LoVo (cell line): ENCODE results near the gene KIAA0825.

Experiments used
- DNase-seq: peaks from one replicate; pipeline ENCODE4 v3.0.0-alpha.2; 2016; ENCODE audit warnings: low spot score

Gene KIAA0825

DNA sequence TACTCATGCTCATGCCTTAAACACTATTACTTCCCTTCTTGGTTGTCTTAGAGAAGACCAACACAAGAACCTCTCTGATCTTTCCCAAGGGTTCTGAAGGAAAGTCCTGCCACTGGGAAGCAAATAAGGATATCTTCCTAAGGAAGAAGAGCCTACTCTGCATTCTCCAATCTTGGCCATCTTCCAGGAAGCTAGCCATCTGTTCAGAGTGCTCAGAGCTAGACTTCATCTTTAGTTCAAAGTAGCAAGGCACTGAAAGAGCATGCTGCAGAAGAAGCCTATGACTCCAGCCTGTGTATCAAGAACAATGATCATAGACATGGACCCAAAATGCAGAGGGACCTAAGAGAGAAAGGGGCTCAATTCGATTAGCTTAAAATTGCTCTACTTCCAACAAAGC lies 114.7 kb downstream of the KIAA0825 start:
- no peak for DNase-seq

DNA sequence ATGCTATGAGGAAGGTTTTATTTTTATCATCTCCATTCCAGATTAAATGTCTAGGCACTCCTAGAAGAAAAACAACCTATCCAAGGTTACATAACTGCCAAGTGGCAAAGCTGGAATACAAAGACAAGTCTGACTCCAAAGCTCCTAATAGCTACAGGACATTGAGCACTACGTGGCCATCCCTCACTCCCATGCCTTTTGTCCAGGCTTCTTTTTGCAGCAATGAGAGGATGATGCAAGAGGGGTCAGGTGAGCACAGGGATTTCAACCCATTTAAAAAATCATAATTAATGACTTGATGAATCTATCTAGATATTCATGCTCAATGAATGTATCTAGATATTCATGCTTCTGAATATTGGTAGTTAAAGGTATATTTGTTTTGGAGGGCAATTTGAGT lies 117.0 kb downstream of the KIAA0825 start:
- no peak for DNase-seq

DNA sequence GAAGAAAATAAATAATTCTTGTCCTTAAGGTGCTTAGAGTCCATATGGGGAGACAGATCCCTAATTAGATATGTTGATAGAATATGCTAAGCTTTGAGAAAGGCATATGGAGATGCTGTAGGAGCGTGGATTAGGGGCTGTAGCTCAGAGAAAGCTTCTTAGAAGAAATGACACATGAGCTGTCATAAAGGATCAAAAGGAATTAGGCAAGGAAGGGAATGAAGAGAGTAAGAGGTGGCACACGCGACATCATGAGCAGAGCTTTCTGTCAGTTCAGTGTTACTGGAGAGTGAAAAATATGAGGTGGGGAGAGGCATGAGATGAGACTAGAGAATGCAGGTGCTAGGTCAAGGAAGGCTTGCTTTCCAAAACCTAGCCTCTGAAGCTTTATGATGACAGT lies 118.6 kb downstream of the KIAA0825 start:
- no peak for DNase-seq

DNA sequence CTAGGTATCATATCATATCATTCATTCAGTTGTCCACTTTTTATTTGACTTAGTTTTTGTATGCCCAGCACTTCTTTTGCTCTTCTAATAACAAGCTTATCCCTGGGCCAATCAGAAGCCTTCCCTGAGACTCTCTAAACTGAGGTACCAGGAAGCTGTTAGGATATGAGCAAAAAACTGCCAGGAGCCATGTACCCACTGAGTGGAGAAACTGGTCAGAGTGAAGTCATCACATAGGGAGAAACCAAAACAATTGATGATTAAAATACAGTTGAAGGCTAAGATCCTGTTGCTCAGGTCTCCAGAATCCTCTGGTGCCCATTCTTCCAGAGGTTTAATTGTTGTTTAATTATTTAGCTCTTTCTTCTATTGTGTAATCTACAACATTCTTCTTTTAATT lies 120.2 kb downstream of the KIAA0825 start:
- DNase-seq: no peak

DNA sequence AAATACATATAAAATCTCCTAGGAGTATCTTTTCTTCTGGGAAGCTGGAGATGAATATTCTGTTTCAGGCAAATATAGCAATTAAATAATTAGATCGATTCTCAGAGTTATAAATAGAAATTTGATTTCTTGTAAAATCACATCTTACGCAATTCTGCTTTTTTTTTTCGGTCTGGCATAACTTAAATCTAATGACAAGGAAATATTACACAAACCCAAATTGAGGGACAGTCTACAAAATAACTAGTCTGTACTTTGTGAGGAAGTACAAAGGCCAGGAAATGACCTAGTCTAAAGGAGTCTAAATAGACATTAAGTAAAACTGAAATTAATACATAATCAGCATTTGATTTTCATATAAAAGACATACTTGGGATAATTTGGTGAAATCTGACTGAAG lies 133.3 kb downstream of the KIAA0825 start:
- no peak for DNase-seq

DNA sequence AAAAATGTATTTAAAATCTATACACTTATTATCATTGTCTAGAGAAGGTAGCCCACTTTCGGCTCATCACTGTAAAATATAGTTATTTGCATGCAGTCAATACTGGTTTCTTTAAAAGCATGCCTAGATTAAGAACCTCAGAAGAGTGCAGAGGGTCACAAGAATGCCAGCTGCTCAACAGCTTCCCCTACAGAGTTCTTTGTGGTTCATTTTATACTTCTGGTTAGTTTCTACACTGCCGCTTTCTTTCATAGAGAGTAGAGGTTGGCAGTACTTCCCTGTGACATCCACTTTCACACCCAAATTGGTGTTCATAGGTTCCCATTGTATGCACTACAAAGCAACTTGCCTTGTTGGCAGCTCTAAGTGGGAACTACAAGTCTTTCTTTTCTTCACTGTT lies 137.3 kb downstream of the KIAA0825 start:
- DNase-seq: no peak

DNA sequence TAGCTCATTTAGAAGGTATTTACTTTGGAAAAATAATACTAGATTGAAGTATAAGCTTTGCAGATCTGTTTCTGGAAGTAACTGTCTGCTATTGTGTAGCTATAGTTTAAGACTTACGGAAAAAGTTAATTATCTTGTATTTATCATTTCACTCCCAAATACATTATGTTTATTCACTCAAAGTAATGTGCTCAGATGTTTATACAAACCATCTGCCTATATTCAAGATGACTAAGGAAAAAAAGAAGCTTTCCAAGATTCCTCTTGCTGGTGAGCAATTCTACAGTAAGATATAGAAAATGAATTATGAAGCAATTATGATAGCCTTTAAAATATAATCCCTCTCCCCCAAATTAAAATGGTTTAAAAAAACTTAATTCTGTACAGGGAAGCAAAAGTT lies 137.9 kb downstream of the KIAA0825 start:
- DNase-seq: no peak

DNA sequence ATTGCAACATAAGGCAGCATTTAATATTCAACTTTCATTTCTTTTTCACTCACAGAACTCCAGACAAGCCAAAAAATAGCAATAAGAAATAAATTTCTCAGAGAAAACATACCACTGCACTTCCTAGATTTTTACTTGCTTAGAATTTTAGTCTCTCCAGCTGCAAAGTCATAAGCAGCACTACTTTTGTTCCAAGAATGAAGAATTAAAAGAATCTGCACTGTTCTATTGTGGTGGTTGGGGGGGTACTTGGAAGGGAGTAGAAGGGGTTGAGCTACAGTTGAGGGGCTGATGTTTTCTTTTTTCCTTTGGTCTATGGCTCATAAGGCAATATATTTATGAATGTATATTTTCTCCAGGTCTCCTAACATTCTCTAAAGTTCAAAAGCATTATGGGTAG lies 144.5 kb downstream of the KIAA0825 start:
- no peak for DNase-seq

DNA sequence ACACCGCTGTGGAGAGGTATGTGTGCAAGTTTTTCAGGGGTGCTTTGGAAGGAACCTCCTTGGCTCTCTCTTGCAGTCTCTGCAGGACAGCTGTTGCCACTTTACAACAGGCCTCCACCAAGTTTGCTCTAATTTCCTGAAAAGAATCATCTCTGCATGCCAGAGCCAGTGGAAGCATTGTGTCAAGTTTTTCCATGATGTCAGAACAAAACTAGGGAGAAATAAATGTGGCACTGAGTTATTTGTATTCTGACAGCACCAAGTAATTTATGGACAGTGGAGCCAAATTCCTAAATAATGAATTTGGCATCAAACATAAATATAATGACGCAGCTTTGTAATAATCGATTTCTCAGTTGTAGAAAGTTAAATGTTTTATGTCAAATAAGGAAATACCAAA lies 146.9 kb downstream of the KIAA0825 start:
- no peak for DNase-seq

DNA sequence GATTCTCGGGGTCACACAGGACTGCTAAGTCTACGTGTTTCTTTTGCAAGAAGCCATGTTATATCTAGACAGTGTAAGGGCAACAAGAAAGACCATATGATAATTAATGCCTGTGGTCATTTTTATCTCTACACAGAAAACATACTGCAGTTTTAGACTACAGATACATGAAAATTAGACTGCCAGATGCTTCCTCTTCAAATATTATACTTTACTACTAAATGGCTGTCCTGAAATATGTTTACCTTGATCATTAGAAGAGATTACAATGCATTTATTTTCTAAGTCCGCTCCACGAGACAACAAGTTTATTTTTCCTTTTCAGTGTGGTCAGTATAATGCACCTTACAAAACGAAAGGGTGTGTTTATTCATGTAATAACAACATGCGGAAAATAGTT lies 147.6 kb downstream of the KIAA0825 start:
- DNase-seq: no peak

DNA sequence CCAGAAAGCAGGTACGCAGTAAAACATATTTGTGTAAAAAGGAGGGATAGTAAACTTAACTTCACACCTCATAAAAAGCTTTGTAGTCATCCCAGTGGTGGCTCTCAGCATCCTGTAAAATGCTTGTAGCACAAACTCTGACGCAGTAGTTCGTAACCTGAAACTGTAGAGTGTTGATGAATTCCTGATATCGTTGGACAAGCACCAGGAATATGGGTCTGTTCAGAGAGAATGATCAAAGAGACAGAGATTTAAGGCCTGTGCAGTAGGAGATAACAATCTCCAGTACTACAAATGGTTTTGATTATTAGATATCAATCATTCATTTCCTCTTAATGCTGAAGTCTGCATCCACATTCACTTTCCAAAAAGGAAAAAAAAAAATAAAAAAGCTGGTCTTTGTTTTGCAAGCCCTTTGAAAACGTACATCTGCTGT lies 148.5 kb downstream of the KIAA0825 start:
- DNase-seq: no peak

DNA sequence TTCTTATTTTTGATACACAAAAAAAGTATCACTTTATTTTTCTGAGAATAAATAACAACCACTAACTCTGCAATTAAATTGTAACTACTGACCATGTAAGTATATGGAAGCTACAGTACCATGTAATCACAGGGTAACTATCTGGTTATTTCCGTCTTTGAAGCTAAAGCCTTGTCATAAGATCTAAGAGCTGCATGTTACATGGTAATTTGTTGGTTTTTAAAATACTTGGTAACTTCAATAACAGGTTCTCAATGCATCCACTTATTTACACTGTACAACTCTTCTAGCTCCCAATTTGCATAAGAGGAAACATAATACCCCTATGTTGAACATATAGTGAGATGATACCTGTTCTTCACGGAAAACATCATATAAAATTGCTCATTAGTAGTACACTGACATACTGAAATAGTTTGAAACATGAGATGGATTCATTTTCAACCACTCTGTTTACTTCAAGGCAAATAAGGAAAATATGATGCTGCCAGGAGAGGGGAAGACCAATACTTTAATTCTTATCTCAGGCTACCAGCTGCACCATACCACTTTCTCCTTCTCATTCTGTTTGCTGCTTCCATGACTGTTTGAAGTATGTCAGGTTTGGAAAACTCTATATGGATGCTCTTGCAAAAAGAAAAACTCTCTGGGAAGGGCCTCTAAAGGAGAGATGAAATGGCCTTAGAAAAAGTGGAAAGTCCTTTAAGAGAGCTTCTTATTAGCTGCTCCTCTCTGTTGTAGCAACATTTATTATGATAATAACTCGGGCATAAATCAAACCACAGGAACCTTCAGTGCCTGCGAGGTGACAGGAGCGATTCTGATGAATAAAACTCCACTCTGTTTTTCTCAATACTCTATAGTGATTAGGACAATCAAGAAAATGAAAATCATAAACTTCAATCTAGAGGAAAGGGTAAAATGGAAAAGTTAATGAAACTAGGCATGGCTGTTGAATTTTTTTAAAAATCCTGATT lies 150.2 kb downstream of the KIAA0825 start:
- no peak for DNase-seq

DNA sequence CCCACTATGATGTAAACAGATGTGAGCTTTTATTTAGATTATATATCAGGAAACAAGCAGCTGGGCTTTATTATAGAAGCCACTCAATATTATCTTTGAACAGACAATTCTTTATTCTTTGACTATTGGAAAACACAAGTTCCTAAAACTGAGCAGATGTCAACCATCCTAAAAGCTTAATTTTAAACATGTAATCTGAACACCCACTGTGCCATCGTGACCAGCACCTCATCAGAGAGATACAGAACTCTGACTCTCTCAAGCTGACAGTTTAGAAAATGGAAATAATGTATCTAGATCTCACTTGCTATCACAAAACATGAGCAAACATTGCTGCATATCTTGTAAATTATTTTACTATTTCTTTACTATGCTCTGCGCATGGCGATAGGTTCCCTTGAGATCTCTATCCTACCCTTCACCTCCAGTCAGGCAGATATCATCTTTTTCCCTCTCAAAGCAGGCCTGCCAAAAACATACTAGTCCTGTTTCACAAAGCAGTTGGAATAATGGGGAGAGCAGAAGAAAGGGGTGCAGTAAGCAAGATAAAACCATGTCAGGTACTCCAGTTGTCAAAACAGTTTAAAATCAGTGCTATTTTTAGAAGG lies 151.0 kb downstream of the KIAA0825 start:
- DNase-seq: no peak

DNA sequence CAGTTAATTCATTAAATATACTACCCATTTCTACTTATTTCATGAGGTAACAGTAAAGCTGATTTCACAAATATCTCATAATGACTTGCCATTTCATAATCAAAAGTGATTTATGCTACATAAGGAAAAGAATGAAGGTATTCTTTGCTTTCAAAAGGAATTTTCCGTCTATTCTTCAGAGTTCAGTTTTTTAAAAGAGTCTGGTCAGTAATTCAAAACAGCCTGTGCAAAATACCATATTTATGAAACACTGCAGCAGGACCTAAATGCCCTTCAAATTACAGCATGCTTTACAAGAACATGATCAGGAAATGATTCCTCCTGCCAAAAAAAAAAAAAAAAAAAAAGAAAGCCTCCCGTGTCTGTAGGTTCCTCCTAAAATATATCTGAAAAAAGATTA lies 154.7 kb downstream of the KIAA0825 start:
- DNase-seq: no peak

DNA sequence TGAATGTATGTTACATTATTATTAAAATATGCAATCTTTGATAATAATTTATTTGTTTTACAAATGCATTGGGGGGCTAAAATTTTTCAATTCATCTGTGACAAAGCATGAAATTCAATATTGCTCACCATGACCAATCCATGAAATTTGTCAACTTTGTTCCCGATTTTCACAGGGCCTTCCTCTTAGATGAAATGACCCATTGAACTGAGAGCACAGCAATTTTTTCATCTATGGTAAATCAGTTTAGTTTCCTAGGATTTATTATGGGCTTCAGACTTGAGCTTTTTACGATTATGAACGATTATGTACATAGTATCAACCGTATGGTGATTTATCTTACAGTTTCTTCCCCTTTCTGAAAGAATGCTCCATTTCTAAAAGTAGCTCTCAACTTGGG lies 157.3 kb downstream of the KIAA0825 start:
- no peak for DNase-seq

DNA sequence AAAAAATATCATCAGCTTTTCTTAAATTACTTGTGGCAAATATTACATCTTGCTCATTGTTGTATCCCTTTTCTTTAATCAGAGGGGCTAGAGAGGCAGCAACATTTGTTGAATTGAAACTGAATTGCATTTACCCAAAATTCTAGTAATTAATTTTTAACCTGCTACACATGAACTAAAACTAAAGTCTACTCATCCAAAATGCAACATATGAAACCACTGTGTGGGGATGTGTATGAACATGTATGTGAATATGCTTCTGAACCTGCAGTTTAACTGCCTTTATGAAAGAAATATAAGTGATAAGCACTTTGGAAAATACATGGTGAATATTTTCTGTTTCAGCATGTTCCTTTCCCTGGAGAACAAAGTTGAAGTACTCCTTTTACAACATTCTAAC lies 158.5 kb downstream of the KIAA0825 start:
- DNase-seq: no peak

DNA sequence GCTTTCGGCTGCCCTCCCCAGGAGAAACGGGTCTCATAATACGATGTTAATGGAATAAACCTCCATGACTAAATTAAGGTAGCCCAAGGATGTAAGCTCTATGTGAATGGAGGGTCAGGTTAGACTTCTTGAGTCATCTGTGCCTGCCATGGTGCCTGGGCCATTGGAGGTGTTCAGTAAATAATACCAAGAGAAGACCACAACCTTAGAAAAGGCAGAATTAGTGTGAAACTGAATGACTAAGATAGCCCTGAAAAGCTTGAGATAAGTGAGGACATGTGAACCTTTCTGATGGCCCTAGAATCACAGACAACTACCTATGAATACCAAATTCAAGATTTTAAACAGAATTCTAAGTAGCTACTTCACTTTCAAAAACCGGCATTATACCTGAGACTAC lies 160.6 kb downstream of the KIAA0825 start:
- DNase-seq: no peak

DNA sequence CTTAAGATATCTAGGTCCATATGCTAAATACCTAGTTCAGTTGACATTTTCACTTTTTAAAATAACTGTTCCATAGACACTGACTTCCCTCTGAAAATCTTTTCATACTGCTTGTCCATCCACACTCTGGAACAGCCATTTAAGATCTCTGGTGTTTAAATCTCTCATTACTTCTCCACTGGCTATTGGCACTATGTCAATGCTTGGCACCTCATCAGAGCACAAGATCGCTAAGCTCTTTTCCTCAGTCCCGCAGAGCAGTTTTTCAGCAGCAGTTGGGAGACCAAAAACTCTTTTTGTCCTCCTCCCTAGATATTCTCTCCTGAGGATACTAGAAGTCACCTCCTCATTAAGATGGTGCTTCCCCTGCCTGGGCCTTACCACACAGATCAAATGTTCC lies 172.7 kb downstream of the KIAA0825 start:
- DNase-seq: no peak

DNA sequence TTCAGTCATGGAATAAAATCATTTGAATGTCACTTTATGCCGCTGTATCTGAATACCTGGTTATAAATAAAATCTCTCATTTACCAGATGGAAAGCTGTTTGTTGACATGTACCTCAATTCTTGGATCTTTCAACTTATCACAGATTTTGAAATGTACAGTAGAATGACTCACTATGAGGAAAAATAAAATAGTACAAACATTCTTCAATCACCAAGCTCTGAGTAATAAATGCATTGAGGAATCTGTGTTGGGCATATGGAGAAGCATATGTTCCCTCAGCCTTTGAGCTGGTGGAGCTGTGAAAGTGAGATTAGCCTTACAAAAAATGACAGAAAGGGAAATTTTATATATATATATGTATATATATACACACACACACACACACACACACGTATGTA lies 175.4 kb downstream of the KIAA0825 start:
- no peak for DNase-seq

DNA sequence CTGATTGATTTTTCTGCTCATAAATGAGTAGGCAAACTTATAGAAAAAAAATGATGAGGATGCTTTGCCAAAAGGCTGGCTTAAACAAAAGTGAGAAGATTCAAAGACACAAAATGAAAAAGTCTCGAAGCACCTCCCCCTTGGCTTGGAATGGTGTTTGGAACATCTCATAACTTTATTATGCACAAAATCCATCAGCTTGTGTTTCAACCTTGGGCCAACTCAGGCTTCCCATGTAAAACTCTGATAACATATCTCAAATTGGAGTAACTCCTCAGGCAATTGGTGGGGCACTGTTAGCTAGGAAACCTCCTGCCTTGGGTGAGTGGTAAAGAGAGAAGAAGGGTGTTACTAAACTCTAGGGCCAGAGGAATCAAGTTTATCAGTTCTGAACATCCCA lies 176.3 kb downstream of the KIAA0825 start:
- no peak for DNase-seq

DNA sequence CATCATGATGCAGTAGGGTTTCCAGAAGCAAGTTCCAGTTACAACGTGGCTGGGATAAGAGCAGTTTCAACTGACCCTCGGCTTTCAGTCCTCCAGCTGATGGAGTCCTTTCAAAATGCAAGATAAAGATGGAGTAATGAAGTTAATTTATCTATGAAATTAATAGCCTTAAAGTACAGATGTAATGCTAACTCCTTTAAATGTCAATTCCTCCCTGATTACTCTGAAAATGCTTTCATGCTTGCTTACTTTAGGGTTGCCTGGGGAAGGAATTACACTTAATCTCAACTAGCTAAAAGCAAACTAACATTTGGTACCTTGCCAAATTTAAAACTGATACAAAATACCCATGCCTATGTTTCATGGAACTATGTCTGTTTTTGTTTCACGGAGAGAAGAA lies 178.4 kb downstream of the KIAA0825 start:
- DNase-seq: no peak

DNA sequence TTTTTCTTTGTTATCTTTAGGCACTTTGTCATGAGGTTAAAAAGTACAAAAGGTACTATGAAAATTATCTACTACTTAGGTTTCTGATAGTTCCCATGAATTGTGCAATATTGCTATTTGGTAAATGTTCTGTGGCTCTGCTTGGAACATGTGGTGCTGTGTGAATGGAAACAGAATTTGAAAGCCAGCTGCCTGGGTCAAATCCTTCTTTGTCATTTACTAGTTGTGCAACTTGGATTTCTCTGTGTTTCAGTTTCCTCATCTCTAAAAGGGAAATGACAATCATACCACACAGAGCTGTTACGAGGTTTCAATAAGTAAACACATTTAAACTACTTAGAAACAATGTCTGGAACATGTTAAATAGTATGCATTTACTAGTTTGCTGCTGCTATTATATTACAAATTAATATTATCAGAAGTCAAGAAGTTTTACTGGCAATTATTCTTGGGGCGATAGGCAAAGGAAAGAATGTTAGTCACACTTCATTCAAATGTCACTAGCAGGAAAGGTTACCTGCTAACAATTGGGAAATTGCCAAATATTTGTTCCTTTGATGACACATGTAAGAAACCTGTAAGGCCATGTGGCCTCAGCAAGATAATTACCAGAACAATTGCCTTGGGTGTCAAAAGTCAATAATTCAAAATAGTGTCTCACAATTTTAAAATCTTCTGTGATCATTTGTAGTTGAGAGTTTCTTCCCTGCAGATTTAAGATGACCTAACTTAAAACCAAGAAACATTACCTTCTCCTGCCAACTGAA lies 184.8 kb downstream of the KIAA0825 start:
- DNase-seq: peak; percentile 49

DNA sequence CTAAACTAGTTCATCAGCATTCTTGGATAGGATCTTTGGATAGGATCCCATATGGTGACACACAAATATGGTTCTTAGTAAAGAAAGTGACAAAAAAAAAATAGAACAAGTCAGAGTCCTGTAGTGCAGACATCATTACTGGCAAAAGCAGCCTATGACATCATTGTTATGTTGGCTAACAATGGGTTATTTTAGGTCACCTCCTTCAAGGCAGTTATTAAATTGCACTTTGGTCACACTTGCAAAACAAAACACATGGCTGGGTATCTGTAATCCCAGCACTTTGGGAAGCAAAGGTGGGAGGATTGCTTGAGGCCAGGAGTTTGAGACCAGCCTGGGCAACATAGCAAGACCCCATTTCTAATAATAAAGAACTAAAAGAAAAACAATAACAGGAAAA lies 185.9 kb downstream of the KIAA0825 start:
- no peak for DNase-seq
